ENCODE measurements around the gene MLANA.

The MLANA gene

DNA sequence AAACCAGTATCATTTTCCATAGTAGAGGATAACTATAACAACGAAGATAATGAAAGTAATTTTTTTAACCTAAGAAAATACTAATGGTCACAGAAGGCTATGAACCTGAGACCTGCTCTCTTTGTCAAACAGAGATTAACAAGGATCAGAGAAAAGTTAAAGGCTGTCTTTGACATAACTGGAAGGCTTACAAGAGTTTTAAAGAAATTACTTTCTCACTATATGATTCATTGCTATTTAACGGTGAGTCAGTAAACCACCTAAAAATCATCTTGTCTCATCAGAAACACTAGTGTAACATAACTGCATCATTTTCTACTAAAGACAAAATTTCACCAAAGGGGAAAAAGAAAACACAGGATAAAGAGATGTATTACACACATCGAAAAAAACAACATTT lies 19.3 kb downstream of the MLANA start:
- no peak for DNase-seq

DNA sequence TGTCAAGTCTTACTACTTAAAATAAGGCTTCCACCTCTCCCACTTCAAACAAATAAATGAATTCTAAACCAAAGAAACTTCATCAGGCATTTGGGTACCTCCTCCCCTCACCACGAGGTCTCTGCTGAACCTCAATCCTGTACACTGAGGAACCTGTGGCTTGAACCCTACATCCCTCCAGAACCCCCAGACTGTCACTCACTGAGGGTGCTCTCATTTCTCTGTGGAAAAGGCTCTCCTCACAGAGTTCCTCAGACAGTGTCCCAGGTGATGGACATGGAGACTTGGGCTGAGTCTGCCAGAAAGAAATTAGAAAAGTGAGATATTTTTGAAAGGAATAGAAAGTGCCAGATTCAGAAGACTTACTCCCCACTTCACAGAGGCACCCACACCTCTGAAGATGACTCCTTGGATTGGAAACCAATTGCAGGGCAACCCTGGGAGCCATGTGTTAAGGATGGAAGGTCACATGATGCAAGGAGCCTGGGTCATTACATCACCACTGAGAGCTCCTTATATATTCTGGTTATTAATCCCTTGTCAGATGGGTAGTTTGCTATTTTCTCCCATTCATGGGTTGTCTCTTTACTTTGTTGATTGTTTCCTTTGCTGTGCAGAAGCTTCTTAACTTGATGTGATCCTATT lies 19.8 kb downstream of the MLANA start:
- DNase-seq = no peak

DNA sequence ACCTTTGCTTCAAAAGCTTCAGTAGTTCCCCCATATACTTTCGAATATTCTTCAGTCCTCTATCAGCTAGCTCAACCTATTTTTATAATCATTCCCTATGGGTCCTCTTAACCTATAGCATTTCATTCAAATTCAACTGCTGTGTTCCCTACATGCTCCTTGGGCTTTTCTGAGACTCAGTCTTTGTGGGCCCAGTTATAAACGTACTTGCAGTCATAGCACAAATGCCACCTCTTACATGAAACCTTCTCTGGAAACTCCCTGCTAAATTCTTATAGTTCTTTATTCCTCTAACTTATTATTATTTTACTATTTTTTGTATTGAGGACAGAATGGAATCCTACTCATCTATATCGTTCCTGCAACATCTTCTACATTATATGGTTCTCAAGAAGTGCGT lies 24.7 kb downstream of the MLANA start:
- DNase-seq = no peak

DNA sequence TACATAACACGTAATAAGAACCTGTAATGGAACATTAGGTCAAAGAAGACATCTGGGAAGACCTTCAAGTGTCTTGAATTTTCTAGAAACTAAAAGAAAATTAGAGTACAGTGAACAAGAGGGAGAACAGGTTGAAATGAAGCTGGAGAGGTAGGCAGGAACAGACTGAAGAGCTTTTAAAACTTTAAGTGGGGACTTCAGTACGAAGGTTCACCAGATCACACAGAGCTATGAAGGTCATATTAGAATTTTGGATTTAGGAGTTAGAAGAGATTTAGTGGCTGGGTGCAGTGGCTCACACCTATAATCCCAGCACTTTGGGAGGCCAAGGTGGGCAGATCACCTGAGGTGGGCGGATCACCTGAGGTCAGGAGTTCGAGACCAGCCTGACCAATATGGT lies 26.6 kb downstream of the MLANA start:
- no peak for DNase-seq

DNA sequence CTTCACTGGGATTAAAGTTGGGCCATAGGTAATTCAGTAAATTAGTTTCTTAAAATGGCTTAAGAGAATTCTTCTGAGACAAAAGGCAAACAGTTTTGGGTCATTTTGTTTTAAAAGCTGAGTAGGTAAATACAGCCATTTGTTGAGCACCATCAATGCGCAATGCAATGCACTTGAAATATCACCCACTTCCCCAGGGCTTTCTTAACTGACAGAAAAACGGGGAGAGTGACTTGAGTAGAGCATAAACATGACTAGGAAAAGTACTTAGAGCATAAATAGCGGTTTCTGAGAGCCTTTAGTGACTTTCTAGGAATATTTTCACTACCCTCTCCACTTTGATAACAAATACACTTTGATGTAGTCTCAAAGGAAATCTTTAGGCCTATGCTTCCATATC lies 27.2 kb downstream of the MLANA start:
- no peak for DNase-seq

DNA sequence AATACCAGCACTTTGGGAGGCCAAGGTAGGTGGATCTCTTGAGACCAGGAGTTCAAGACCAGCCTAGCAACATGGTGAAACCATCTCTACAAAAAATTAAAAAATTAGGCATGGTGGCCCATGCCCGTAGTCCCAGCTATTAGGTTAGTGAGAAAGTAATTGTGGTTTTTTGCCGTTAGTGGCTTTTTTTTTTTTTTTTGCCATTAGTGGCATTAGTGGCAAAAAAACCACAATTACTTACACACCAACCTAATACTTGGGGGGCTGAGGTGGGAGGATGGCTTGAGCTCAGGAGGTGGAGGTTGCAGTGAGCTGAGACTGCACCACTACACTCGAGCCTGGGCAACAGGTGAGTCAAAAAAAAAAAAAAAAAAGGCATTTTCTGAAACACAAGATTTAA lies 27.8 kb downstream of the MLANA start:
- DNase-seq = no peak

DNA sequence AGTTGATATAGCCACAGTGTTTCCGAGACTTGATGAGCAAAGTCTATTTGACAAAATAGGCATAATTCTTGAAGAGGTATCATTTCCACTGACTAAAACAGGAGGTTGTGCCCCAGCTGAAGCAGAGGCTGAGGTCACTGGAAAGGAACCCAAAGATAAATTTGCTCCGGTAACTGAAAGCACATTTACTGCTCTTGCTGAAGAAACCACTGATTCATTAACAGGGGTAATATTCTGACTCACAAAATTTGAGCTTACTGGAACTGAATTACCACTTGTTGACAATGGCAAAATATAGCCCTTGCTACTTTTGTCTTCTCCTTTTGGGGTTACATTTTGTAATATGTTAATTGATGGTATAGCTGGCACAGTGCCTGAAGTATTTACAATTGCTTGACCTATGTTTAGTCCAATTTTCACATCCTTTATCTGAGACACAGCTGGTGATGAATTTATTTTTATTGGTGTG lies 30.2 kb downstream of the MLANA start:
- DNase-seq = no peak

DNA sequence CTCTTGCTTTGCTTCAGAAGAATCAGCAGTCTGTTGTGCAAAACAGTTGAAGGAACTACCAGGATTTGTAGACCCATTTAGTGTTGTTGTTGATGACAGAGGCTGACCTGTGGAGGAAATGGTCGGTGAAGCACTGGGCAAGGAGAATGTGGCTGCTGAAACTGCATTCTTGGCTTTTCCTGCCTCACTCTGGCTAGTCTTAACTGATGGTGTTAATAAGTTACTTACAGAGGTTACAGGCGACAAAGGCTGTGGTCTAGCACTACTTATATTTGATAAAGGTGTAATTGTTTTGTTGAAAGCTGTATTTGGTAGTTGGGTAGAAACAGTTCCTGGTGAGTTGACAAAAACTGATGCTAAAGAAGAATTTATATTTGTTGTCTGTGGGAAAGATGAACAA lies 31.5 kb downstream of the MLANA start:
- DNase-seq = no peak

DNA sequence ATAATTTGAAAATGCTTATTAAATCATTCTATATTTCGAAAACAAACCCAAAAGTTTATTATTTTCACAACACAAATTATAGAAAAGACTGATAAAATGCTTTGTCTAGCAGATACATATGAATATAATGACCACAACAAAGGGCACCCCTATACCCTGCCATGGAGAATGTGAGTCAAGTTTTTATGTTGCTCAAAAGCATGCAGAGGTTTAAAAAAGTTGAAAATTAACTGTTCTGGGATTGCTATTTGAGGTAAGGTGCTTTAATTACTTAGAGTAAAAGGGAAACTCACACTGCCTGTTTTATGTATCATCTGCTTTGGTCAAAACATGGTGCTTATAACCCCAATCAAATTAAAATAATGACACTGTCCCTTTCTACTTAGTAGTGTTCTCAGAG lies 41.0 kb downstream of the MLANA start:
- no peak for DNase-seq

DNA sequence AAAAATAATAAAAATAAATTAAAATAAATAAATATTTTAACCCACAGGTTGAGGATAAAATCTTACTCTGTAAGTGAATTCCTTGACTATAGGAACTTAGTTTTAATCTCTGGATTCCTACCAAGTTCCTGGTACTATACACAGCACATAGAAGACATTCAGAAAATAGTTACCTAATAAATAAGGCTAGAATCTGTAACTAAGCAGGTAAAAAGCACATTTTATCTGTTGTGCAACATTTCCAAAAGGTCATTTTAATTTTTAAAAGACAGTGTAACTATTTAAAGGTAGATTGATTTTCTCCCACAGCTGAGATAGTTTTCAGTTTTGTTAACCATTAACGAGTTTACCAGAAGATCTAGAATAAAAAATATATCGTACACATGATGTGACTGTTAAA lies 47.8 kb downstream of the MLANA start:
- DNase-seq = no peak

DNA sequence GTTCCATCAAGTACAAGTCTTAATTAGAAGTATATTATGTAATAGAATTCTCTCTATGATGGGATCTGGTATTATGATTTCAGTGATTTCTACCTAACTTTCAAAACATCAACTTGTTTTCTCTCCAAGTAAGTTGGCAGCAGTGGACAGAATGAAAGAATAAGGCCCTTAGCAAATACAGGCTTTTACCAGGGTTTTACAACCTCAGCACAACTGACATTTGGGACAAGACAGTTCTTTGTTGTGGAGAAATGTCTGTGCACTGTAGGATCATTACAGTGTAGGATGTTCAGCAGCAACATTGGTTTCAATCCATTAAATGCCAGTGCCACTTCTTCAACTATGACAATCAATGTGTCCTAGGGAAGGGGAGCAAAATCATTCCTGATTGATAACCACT lies 48.8 kb downstream of the MLANA start:
- no peak for DNase-seq

DNA sequence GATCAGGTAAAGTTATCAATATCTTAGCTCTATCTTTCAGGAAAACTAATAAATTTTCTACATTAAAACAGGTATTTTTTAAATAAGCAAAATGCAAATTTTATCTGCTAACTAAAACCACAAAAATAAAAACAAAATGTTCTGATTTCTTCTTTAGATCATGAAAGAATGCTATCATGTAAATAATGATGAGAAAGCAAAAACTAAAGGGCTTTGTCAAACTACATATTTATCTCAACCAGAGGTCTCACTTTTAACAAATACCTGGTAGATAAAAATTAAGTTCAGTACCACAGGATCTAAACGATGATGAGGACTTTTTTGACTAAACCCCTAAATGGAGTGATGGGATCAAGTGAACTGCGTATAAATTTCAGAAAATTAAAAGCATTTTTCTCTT lies 50.5 kb downstream of the MLANA start:
- DNase-seq = no peak

DNA sequence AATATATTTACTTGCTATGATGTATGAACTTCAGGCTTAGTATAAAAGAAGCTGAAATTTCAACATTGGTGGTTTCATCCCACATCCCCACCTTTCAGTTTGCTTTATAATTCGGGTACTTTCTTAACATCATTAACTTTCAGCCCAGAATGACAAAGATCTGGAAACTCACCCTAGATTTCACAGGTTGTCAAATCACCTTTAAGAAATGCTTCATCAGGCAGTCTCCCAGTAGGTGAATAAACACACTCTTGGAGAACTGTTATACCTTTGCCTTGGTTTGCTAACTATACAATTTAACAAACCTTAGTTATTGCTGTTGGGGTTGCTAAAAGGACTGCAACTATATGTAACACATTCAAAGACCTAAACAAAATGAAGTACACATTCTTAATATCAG lies 54.4 kb downstream of the MLANA start:
- no peak for DNase-seq

DNA sequence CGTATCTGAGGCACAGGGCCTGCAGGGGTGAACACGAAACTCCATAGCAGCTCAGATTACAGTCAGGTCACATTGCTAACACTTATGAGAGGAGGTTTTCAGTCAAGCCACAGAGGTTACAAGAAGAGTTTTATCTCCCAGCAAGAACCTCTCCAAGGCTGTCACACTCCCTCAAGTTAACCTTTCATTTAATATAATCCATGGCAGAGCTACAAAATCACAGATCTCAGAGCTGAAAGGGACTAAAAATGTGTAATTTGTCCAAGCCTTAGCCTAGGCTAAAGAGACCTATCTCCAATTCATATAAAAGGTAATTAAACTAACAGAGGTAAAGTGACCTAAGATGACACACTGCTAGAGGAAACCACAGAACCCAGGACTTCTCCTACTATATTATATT lies 57.2 kb downstream of the MLANA start:
- DNase-seq = no peak

DNA sequence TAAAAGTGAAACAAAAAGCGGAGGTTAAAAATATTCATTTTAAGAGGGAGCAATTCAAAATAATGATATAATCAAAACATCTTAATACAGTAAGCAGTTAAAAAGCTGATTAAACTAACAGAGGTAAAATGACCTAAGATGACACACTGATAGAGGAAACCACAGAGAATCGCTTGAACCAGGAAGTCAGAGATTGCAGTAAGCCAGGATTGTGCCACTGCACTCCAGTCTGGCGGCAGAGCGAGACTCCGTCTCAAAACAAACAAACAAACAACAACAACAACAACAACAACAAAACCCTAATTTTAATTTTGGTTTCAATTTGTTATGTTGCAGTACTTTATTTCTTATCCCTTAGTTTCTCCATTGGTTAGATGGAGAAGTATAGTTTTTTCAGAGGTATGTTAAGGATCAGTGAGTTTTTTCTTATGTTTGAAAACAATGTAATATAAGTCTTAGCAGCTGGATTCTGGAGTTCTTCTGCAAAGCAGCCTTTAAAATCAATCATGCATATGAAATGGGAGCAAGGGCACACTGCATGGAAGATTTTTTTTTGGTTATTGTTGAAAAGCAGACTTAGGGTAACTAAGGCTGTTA lies 58.5 kb downstream of the MLANA start:
- DNase-seq = no peak

DNA sequence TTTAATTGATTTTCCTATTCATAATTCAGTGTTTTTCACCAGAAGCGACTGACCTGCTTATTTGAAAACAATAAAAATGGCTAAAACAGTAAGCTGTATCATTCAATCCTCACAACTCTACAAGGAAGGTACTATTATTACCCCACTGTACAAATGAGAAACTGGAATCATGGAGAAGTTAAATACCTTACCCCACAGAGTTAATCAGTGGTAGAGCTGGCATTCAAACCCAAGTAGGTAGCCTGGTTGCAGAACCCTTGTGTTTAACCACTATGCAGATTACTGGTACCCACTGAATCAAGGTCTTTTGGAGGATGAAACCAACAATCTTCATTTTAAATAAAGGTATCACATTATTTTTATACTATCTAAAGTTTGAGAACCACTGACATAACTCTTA lies 59.6 kb downstream of the MLANA start:
- DNase-seq = no peak

DNA sequence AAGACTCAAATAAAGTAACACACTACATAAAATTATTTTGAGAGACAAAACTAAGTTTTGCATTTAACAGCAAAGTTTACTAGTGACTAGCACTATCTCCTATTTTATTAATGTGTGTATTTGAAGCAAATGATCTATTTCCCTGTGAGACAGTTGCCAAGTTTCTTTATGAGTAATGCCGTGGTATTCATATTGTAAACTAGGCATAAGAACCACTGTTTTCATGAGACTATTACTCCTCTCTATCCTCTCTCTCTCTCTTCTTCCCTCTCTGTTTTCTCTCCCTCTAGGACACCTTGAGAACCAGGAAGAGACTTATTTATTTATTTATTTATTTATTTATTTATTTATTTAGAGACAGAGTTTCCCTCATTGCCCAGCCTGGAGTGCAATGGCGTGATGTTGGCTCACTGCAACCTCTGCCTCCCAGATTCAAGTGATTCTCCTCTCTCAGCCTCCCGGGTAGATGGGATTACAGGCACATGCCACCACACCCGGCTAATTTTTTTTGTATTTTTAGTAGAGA lies 61.1 kb downstream of the MLANA start:
- no peak for DNase-seq

DNA sequence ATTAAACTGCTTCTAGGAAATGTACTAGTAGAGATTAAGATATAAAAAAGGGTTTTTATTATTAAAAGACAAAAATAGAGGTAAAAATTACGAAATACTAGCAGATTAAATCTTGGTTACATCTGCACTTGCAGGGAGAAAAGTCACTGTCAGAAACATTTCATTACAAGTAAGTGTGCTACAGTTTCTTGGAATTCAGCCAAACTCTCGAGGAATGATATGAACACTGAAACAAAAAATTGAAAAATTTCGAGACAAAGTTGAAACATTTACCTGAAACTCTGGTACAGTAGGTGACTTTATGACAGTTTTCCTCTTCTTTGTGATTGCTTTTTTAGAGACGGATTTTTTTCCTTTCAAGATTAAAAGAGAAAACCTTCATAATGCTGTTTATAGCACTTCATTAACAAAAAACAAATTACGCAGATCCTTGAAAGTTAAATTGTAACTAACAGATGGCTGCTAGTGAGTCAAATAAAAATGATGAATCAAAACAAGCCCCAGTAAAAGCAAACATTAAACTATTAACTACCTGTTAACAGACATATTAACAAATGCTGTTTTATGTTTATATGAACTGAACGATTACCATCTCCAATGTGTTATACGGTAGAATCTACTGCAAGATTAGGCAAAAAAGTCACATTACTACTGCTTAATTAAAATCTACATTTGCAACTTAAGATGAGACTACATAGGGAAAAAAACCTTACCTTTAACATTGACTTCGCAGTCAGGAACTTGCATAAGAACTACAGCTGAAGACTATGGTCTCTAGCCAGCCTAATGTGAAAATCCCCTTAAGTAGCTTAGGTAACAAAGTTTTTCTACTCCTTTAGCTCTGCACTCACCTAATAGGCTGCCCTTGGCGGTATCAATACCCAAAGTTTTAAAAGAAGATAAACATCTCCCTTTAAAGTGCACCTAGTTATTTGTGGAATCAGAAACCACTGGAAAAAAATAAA lies 63.3 kb downstream of the MLANA start:
- DNase-seq = no peak

DNA sequence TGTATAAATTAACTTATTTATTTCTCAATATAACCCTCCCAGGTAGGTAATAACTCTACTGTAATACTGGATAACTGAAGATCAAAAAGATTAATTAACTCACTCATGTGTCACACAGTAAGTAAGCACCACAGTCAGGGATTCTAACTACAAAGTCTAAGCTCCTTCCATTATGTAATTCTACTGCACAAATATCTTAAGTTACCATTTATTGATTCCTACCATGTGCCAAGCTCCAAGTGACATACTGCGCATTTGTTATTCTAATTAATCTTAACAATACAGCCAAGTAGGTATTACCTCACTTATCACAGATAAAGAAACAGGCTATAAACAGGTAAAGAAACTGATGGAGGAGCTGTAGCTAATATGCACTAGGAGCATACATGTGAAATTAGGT lies 66.5 kb downstream of the MLANA start:
- no peak for DNase-seq

DNA sequence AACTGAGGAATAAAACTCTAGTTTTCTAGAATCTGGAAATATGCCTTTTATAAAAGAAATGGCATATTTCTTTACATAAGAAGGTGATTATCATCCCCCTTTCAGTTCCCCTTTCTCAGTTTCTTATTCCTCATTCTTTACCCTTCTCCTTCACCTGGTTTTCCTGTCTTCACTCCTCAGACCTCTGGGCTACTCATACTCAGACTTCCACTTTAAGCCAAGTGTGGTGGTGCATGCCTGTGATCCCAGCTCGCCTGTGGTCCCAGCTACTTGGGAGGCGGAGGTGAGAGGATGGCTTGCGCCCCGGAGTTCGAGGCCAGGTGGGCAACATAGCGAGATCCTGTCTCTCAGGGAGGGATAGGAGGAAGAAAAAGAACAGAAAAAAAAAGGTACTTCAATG lies 67.6 kb downstream of the MLANA start:
- DNase-seq = no peak
